Neural cell (in vitro differentiated cells): ENCODE measurements around the gene PLA2G4F.

Source experiments
- CTCF ChIP-seq: fragments of 450-650 bp; IDR thresholded peaks from 2 replicates; pipeline ENCODE4 v1.5.1; 2014; ENCODE audit warnings: antibody characterized with exemption, mild to moderate bottlenecking, moderate library complexity; ENCODE audit not compliant: poor library complexity, severe bottlenecking
- EP300 ChIP-seq: fragments of 450-650 bp; conservative IDR thresholded peaks from 2 replicates; pipeline ENCODE4 v1.6.1; 2014; ENCODE audit warnings: antibody characterized with exemption, mild to moderate bottlenecking, moderate library complexity; ENCODE audit not compliant: poor library complexity, severe bottlenecking
- EZH2 ChIP-seq: fragments of 200-600, 300-800 bp; shearing (Covaris generic), sonication (generic); IDR thresholded peaks from 2 replicates; pipeline ENCODE4 v1.6.1; 2014; ENCODE audit warnings: antibody characterized with exemption, low read length, borderline replicate concordance, mild to moderate bottlenecking; ENCODE audit not compliant: insufficient read depth, poor library complexity, severe bottlenecking
- MXI1 ChIP-seq: fragments of 450-650 bp; conservative IDR thresholded peaks from 2 replicates; pipeline ENCODE4 v1.6.1; 2014; ENCODE audit warnings: antibody characterized with exemption, mild to moderate bottlenecking; ENCODE audit not compliant: poor library complexity, severe bottlenecking
- POLR2AphosphoS5 ChIP-seq: IDR thresholded peaks from 2 replicates; pipeline ENCODE4 v1.6.1; 2012
- TF ChIP-seq, protein P1 (sequence below): IDR thresholded peaks from 2 replicates; pipeline ENCODE4 v1.6.1; 2012; ENCODE audit warnings: borderline replicate concordance

- no peak for TF ChIP-seq EZH2
- no peak for TF ChIP-seq MXI1
- TF ChIP-seq CTCF, result no peak
- no peak for TF ChIP-seq EP300
- TF ChIP-seq, protein P1, sequence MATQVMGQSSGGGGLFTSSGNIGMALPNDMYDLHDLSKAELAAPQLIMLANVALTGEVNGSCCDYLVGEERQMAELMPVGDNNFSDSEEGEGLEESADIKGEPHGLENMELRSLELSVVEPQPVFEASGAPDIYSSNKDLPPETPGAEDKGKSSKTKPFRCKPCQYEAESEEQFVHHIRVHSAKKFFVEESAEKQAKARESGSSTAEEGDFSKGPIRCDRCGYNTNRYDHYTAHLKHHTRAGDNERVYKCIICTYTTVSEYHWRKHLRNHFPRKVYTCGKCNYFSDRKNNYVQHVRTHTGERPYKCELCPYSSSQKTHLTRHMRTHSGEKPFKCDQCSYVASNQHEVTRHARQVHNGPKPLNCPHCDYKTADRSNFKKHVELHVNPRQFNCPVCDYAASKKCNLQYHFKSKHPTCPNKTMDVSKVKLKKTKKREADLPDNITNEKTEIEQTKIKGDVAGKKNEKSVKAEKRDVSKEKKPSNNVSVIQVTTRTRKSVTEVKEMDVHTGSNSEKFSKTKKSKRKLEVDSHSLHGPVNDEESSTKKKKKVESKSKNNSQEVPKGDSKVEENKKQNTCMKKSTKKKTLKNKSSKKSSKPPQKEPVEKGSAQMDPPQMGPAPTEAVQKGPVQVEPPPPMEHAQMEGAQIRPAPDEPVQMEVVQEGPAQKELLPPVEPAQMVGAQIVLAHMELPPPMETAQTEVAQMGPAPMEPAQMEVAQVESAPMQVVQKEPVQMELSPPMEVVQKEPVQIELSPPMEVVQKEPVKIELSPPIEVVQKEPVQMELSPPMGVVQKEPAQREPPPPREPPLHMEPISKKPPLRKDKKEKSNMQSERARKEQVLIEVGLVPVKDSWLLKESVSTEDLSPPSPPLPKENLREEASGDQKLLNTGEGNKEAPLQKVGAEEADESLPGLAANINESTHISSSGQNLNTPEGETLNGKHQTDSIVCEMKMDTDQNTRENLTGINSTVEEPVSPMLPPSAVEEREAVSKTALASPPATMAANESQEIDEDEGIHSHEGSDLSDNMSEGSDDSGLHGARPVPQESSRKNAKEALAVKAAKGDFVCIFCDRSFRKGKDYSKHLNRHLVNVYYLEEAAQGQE, result no peak
- TF ChIP-seq POLR2AphosphoS5, result no peak
These were observed 32.9 kb downstream of the PLA2G4F start for GRCh38 chr15:42123546-42123945.
